ENCODE data around the gene P2RY12.

The P2RY12 gene

DNA sequence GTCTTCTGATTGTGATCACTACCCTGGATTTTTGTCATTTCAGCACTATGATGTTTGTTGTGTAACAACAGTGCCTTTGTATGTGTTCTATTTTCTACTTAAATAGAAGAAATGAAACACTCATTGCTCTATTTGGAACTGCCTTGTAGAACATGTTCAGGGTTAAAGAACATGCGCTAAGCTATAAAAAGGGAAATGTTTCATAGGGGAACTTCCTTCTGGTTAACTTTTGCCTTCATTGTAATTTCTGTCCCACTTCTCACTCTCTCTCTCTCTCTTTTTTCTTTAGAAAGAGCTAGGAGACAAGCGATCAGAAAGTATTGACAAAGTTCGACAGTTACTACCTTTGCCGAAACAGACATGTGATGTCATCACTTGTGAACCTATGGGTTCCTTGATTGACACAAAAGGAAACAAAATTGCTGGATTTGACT is at the start of gene P2RY12:
Gene P2RY12 (minus strand): TSS at position 13 of the 434 bp plus-strand sequence. CDS start 45,908 bp downstream, outside the sequence.
- no peak for DNase-seq

DNA sequence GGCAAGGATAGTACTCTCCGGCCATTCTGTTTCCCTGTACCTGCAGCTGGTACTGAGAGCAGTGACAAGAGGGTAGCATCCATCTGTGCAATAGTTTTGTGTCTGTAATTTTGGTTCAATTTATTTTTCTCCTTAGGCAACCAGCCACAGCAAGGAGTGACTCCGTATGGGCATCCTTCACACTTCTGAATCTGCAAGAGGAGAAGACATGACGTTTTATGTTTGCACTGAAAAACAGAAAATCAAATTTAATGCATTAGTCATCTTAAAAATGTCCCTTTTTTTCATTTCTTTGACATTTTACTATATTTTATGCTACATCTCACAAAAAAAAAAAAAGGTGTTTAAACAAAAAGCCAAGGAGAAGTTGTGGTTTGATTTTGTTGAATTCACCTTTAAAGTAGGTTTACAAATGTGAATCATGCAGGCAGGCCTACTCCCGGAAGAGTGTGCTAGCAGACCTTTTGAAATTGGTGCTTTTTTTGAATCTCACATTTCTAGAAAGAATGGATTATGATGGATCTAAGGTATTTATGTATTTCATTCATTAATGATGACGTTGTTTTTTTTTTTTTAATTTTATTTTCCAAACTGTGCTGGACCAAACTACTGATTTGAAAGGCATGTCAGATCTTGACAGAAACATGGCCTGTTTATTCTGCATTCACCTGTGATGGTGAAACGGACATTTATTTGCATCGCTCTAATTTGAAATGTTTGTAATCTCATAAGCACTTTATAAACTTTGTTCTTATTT is 48.2 kb upstream of the P2RY12 start:
- DNase-seq, result no peak

GRCh38 chr3:151431940-151432339 is 47.4 kb upstream of the P2RY12 start:
- DNase-seq, result no peak

DNA sequence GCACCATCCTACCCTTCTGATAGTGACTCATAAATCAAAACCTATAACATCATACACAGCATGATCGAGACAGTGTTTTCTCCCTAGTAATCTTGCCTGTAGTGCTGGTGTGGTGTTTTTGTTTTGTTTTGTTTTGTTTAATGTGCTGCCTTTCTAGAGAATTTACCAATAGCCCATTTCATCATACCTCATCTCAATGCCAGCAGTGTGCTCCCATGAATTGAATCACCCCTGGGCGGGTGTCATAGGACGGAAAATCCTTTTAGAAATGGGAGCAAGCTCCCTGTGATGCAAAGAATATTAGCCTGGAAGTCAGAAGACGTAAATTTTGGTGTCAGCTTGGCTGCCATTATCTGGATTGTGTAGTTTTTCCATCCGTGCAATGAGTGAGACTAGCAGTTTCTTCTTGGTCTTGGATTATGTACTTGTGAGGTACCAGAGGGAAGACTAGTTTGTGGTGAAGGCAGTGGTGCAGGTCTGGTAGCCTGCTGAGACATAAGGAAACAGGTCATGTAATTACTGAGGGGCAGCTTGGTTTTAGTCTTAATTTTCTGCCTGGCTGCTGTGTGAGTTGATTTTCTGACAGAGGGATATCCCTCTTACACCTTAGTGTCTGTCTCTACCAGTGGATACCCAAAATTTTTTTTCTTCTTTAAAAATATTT is 46.4 kb upstream of the P2RY12 start:
- no peak for DNase-seq

DNA sequence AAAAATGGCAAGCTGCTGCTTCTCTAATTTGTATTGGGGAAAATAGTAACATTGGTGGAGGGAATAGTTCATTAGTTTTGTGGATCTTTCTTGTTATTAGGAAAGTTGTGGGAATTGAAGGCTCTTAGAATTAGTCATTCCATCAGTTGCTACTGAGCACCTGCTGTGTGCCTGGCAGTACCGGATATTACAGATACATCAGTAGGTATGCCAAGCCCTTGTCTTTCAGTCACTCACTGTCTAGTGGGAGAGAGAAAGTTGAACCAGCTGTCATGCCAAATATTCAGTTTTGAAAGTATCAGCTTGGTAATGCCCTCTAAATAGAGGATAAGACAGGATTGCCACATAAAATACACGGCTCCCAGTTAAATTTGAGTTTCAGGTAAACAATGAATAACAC is 43.8 kb upstream of the P2RY12 start:
- DNase-seq, result no peak

DNA sequence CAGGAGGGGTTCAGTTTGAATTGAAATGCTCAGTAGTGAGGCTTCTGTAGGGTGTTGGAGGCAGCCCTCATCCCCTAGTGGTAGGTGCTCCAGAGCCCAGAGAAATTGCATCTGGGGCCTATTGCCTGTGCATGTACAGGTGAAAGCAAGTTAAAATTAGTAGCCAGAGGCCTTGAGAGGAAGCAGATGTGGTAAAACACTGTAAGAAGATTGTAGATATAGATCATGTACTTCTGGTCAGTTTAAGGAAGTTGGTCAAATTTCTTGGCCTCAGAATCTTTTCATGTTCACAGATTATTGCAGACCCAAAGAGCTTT is 41.7 kb upstream of the P2RY12 start:
- DNase-seq, result no peak

DNA sequence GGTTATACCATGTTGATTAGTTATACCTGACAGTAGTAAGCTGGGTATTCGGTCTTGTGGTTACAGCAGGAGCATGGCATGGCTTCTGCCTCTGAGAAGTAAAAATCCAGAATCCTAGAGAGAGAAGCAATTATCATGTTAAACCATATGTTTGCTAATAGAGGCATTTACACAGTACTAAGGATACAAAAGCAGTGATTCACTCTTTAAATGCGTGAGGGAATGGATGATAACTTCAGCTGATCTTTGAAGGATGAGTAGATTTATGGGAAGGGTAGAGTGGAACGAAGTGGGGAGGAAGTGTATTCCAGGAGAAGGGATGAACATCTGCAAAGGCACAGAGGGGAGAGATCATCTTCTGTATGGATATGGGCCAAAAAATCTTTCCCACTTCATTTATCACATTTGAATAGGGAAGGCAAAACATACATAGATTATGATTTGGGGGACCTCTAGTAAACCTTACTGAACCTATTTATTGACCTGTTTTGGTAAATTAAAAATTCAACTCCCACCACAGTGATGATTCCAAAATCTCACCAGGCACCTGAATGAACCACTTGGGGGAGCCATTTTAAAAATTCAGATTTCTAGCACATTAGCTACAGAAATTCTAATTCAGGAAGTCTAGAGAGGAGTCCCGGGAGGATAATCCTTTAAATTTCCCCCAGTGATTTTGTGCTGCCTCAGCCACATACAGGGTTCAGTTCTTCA is 41.2 kb upstream of the P2RY12 start:
- no peak for DNase-seq

DNA sequence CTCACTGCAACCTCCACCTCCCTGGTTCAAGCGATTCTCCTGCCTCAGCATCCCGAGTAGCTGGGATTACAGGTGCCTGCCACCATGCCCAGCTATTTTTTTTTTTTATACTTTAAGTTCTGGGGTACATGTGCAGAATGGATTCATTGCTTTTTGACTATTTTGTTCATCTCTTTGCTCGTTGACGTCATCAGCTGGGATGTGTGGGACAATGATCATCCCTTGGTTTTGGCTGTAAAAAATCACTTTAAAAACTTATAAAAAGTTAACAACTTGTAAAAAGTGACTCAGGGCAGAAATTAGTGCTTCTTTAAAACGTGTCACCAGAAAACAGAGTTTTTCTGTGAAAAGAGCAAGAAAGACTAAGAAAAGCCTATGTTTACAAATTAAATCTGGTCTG is 38.5 kb upstream of the P2RY12 start:
- DNase-seq, result no peak

DNA sequence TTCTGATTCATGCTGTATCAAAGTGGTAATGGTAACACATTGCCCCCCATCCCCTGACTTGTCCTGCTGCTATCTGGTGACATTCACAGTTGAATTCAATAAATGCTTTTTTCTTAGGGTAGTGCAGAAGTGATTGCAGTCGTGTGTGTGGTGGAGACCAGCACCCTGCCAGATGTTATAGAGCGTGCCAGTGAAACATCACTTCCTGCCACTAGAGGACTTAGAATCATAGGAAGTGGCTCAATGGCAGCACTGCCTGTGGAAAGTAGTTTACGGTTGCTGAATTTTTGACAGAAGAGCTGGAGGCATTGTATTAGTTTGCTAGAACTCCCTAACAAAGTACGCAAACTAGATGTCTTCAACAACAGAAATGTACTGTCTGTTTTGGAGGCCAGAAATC is 37.4 kb upstream of the P2RY12 start:
- no peak for DNase-seq

GRCh38 chr3:151419806-151420205 is 35.3 kb upstream of the P2RY12 start:
- no peak for DNase-seq

DNA sequence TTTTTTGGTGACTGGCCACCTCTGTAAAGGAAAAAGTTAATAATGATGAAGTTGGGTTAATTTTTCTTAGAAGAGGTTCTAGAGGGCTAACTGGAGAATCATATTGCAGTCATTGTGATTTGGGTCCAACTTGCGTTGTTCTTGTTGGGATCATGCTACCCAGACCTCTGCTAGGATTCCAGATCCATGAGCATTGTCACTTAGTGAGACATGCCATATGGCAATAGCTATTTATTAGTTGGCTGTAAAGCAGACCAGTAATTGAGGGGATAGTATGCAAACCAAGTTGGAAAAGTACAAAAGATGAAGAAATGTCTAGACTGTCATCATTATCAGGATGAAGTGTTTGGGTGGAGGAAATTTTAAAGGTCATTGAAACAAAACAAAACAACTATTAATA is 30.7 kb upstream of the P2RY12 start:
- DNase-seq, result no peak

GRCh38 chr3:151412989-151413388 is 28.4 kb upstream of the P2RY12 start:
- no peak for DNase-seq

GRCh38 chr3:151410891-151411559 is 26.5 kb upstream of the P2RY12 start:
- DNase-seq, result no peak

- no peak for DNase-seq
These were observed 23.4 kb upstream of the P2RY12 start for GRCh38 chr3:151407928-151408327.

- no peak for DNase-seq
These were observed 19.8 kb upstream of the P2RY12 start for GRCh38 chr3:151404316-151404715.

DNA sequence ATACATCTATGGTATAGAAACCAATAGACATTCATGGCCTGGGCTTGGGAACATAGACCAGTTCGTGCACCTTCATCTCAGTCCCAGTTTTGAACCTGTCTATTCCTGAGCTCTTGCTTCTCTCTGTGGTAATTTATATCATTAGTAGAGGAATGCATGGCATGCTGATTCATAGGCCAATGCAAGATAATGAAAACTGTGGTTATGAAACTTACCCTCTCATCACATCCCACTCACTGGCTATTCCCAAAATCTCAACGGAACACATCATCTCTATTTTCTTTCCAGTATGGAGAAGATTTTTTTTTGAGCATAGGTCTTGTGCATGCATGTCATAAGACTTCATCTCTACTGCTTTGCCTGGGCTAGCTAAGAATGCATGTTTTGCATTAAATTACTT is 18.7 kb upstream of the P2RY12 start:
- no peak for DNase-seq

- DNase-seq, result no peak
These were observed 17.8 kb upstream of the P2RY12 start for GRCh38 chr3:151402349-151402748.

DNA sequence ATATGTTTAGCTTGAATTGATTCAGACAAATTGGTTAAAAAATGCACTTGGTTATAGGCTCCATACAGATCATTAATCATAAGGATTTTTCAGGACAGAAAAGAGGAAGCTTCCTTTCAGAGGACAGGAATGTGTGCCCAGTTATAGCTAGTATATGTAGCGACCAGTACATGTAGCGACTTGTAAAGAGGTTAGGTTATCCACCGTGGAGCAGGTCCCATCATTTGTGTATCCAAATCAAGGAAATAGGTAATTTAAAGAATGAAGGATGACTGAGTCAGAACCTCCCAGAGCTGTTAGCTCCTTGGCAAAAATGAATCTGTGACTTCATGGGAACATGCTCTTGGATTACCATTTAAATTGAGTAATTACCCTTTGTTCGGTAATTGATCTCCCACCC is 15.8 kb upstream of the P2RY12 start:
- DNase-seq, result no peak

- DNase-seq, result no peak
These were observed 14.3 kb upstream of the P2RY12 start for GRCh38 chr3:151398895-151399294.

DNA sequence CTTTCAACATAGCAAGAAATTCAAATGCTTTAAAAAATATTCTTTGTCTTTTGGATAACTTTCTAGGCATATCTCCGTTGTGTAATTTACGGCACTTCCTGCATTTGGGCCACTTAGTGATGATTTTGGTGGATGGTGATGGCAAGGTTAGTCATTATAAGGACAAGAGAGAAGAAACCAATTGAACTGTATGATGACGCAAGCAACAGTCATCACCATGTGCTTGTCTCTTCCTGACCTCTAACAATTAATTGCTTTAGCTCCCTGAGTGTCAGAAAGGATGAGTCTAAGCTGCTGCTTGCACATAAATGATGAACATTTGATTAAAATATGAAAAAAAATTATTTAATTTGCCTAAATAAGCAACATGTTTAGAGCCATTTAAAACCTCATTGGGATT is 11.3 kb upstream of the P2RY12 start:
- peak in 1 of 2 donors; percentile 22 for DNase-seq

DNA sequence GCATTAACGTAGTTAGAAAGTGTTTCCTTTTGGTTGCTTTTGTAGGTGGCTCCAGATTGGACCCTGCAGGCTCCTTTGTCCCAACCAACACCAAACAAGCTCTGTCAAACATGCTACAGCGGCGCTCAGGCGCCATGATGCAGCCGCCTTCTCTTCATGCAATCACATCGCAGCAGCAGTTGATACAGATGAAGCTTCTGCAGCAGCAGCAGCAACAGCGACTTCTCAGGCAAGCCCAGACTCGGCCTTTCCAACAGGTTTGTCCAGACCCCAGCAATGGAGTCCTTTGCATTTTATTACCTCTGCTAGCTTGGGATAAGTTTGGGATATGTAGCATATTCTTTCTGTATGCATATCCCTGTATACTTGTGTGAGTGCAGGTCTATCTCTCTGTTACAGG is 10.1 kb upstream of the P2RY12 start:
- no peak for DNase-seq

GRCh38 chr3:151393941-151394340 is 9.4 kb upstream of the P2RY12 start:
- no peak for DNase-seq

- no peak for DNase-seq
These were observed 8.7 kb upstream of the P2RY12 start for GRCh38 chr3:151393146-151393830.
